Sigmoid colon (tissue), 7 donors: Measurements from ENCODE around the gene SPOCK1. TPM values are rescaled to one million over a fixed set of nuclear protein-coding genes. Genes with fewer than 3 reads are reported as not detected.
A peak's percentile ranks its signal among the peaks of the same experiment; 100 is the strongest.

ENCODE experiments used
- DNase-seq: peaks from one replicate; pipeline ENCODE4 v3.0.0-alpha.2; 2019
- H3K27ac ChIP-seq, 4 donors: fragments of 200-600 bp; sonication (generic); one replicate each; pipeline ENCODE4 v1.5.1; 2016 to 2019; ENCODE audit warnings: mild to moderate bottlenecking in 1 of 4
- H3K27me3 ChIP-seq, 3 donors: fragments of 200-600 bp; sonication (generic); one replicate each; pipeline ENCODE4 v1.5.1; 2019; ENCODE audit warnings: mild to moderate bottlenecking in 1 of 3
- H3K36me3 ChIP-seq, 4 donors: fragments of 200-600 bp; sonication (generic); one replicate each; pipeline ENCODE4 v1.5.1; 2016 to 2019
- H3K4me1 ChIP-seq, 4 donors: fragments of 200-600 bp; sonication (generic); one replicate each; pipeline ENCODE4 v1.5.1; 2017 to 2019
- H3K4me3 ChIP-seq, 4 donors: fragments of 200-600 bp; sonication (generic); one replicate each; pipeline ENCODE4 v1.5.1; 2017 to 2019; ENCODE audit warnings: mild to moderate bottlenecking in 2 of 4, moderate library complexity in 1 of 4
- H3K9me3 ChIP-seq, 4 donors: fragments of 200-600 bp in 3 of 4; sonication (generic) in 3 of 4; one replicate each; pipeline versions ENCODE4 v1.5.1 to v1.6.1; 2013 to 2019
- CTCF ChIP-seq, 4 experiments: fragments of 450-650 bp in 3 of 4; fragments of 200-600 bp in 1 of 4; IDR thresholded peaks; one replicate each; pipeline ENCODE4 v1.5.1; 2016 to 2019; ENCODE audit warnings: antibody characterized with exemption in 4 of 4, mild to moderate bottlenecking in 3 of 4, moderate library complexity in 2 of 4
- EP300 ChIP-seq, 4 donors: sonication (generic); formaldehyde crosslinking; IDR thresholded peaks; one replicate each; pipeline ENCODE4 v1.6.1; 2017; ENCODE audit warnings: antibody characterized with exemption in 4 of 4
- POLR2A ChIP-seq, 2 donors: fragments of 450-650 bp; IDR thresholded peaks; one replicate each; pipeline ENCODE4 v1.6.1; 2016; ENCODE audit warnings: antibody characterized with exemption in 2 of 2, mild to moderate bottlenecking in 2 of 2, moderate library complexity in 2 of 2
- POLR2AphosphoS5 ChIP-seq, 4 donors: sonication (generic); formaldehyde crosslinking; IDR thresholded peaks; one replicate each; pipeline ENCODE4 v1.6.1; 2017; ENCODE audit warnings: antibody characterized with exemption in 4 of 4
- WGBS, 2 donors: extraction: QIAGEN DNeasy Blood & Tissue Kit; methylation state at CpG; one replicate each; pipeline ENCODE4 v1.1.7; 2013; 5-methylcytosine and 5-hydroxymethylcytosine counted together
- intact Hi-C: fragments of 100-400 bp; cut with DNase I; formaldehyde crosslinking; loops from one replicate; pipeline ENCODE4 v1.15.1; 2023
- polyA plus RNA-seq, 3 donors: library from polyadenylated mRNA; stranded (reverse); fragments of 200-250 nt; gene quantifications; one replicate each; pipeline ENCODE4 v1.2.3, GENCODE V29; 2013
- total RNA-seq, 4 donors: library from RNA; depleted of rRNA; stranded (reverse); fragments of >200 nt; gene quantifications; one replicate each; pipeline ENCODE4 v1.1.0, GENCODE V29; 2016
- donor health status: healthy with polysubstance abuse.
- donor health status: Bipolar disorder and iron deficiency.
- donor health status: healthy.

Gene SPOCK1
- total and polyA plus RNA-seq, 7 donors = 2.4 to 104 (median 33.4) TPM

- Histone ChIP-seq H3K27me3 (no peaks in the 10 kb centered on the region), H3K4me1 (peaks cover 0 to 6% (median 0%) of the 10 kb centered on the region in 4 donors), H3K27ac (peak overlapping the region in 1 of 4 donors; percentile 2), H3K36me3 (no peaks in the 10 kb centered on the region), H3K9me3 (no peaks in the 10 kb centered on the region), H3K4me3 (no peak overlapping the region)
- TF ChIP-seq POLR2A (IDR thresholded peaks at IDR 0.05) (no peak), POLR2AphosphoS5 (IDR thresholded peaks at IDR 0.05) (no peak), EP300 (IDR thresholded peaks at IDR 0.05) (no peak), CTCF (IDR thresholded peaks at IDR 0.05) (no peak)
- WGBS, 2 donors = 55 to 63% methylated on average over 1 of the region's 1 CpG
- no peak for DNase-seq
- intact Hi-C loops = no loop called here
Observed at GRCh38 chr5:137090151-137090550, 409.0 kb downstream of the SPOCK1 start.

GRCh38 chr5:137088175-137088574 is 411.0 kb downstream of the SPOCK1 start:
- intact Hi-C loops = no loop called here
- TF ChIP-seq EP300 (IDR thresholded peaks at IDR 0.05) = no peak
- TF ChIP-seq CTCF (IDR thresholded peaks at IDR 0.05) = no peak
- no peak for TF ChIP-seq POLR2AphosphoS5 (IDR thresholded peaks at IDR 0.05)
- TF ChIP-seq POLR2A (IDR thresholded peaks at IDR 0.05) = no peak
- Histone ChIP-seq H3K4me3 (no peak overlapping the region), H3K27me3 (no peaks in the 10 kb centered on the region), H3K4me1 (peaks cover 0 to 17% (median 6%) of the 10 kb centered on the region in 4 donors), H3K27ac (no peak overlapping the region), H3K36me3 (no peaks in the 10 kb centered on the region), H3K9me3 (no peaks in the 10 kb centered on the region)
- 87 to 88% methylated on average over 6 of the region's 6 CpGs for WGBS, 2 donors
- DNase-seq = peak; percentile 3

GRCh38 chr5:137086342-137086741 is 412.8 kb downstream of the SPOCK1 start:
- Histone ChIP-seq H3K9me3 (no peaks in the 10 kb centered on the region), H3K4me1 (peaks cover 0 to 17% (median 6%) of the 10 kb centered on the region in 4 donors), H3K4me3 (no peak overlapping the region), H3K36me3 (no peaks in the 10 kb centered on the region), H3K27ac (no peak overlapping the region), H3K27me3 (no peaks in the 10 kb centered on the region)
- DNase-seq = peak; percentile 19
- WGBS, 2 donors = 62 to 71% methylated on average over 5 of the region's 5 CpGs
- no peak for TF ChIP-seq POLR2A (IDR thresholded peaks at IDR 0.05)
- TF ChIP-seq POLR2AphosphoS5 (IDR thresholded peaks at IDR 0.05) = no peak
- no peak for TF ChIP-seq CTCF (IDR thresholded peaks at IDR 0.05)
- no peak for TF ChIP-seq EP300 (IDR thresholded peaks at IDR 0.05)
- intact Hi-C loops = no loop called here

GRCh38 chr5:137085206-137085605 is 413.9 kb downstream of the SPOCK1 start:
- Histone ChIP-seq H3K36me3 (no peaks in the 10 kb centered on the region), H3K27ac (no peak overlapping the region), H3K9me3 (no peaks in the 10 kb centered on the region), H3K4me1 (peaks cover 0 to 13% (median 6%) of the 10 kb centered on the region in 4 donors), H3K27me3 (no peaks in the 10 kb centered on the region), H3K4me3 (no peak overlapping the region)
- intact Hi-C loops = no loop called here
- no peak for DNase-seq
- WGBS, 2 donors = 81 to 84% methylated on average over 4 of the region's 4 CpGs
- TF ChIP-seq CTCF (IDR thresholded peaks at IDR 0.05) = no peak
- TF ChIP-seq POLR2A (IDR thresholded peaks at IDR 0.05) = no peak
- no peak for TF ChIP-seq EP300 (IDR thresholded peaks at IDR 0.05)
- no peak for TF ChIP-seq POLR2AphosphoS5 (IDR thresholded peaks at IDR 0.05)

GRCh38 chr5:137084016-137084415 is 415.1 kb downstream of the SPOCK1 start:
- intact Hi-C loops = no loop called here
- TF ChIP-seq EP300 (IDR thresholded peaks at IDR 0.05) = no peak
- no peak for DNase-seq
- Histone ChIP-seq H3K36me3 (no peaks in the 10 kb centered on the region), H3K4me3 (no peak overlapping the region), H3K27ac (no peak overlapping the region), H3K9me3 (no peaks in the 10 kb centered on the region), H3K4me1 (peaks cover 0 to 13% (median 6%) of the 10 kb centered on the region in 4 donors), H3K27me3 (no peaks in the 10 kb centered on the region)
